SK-N-DZ (cell line): ENCODE results near the gene HOXA3.

Experiments used
- DNase-seq: peaks from one replicate; pipeline ENCODE4 v3.0.0-alpha.2; 2015; ENCODE audit warnings: low spot score

Gene HOXA3

GRCh38 chr7:27106181-27106900 is 46.0 kb downstream of the HOXA3 start:
- no peak for DNase-seq

DNA sequence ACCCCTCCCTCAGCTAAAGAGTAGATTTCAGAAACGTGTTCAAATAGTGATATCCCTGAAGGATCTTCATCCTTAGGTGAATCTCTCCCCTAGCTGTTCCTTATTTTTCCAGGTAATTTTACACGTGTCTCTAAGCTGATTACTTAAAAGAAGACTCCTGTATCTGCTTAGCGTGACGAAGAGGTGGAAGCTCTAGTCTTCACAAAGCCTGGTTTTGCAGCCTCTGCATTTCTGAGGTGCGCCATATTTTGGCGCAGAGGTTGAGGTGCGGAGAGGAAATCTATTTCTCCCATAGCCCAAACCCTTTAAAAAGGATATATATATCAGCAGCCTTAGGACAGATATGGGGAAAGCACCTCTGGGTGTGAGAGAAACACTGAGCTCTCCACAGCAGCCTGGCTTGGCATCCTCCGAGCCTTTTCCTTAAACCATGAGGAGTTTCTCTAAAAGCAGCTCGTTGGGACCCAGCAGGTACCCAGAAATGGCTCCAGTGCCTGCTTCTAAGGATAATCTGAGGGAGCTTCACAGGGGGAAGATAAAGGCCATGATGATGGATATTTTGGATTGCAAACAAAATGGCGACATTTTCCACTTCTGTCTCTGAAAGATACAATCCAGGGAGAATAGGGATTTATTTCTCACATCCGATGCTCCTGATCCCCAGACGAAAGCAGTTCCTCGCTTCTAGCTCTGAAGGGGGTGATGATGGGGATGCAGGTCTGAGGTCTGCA is 46.9 kb downstream of the HOXA3 start:
- no peak for DNase-seq

GRCh38 chr7:27104341-27105058 is 47.9 kb downstream of the HOXA3 start:
- DNase-seq, result no peak

DNA sequence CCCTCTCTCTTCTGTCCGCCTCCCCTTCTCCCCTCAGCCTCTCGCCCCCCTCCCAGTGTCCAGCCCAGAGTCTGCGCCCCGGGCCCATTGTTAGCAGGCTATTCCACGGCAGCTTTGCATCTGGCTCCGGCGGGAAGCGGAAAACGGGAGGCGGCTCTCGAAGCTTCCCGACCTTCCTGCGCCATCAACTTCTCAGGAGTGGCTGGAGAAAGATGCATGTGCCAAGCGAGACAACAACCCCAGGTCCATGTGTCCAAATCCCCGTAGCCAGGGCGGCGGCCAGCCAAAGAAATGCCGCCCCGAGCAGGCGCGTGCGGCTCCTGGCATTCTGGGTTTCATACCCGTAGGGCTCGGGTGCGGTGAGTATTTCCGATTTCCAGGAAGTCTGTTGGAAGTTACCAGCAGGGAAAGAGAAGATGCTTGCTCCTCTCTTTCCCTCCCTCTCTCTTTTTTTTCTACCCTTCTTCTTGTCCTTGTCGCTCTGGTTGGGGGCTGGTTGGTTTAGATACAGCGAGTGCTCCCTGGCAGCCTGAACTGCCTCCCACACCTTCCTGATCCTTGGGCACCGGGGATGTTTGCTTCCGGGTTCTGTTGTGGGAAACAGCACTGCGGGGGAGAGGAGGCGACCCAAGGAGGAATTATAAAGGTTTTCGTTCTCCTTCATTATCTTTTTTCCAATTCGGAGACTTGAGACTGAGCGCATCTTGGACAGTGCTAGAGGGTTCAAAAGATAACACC is 48.7 kb downstream of the HOXA3 start:
- DNase-seq, result no peak

- no peak for DNase-seq
Observed at GRCh38 chr7:27102581-27103442, 49.6 kb downstream of the HOXA3 start, which contains the start of gene HOXA2. TSS of gene HOXA2 (minus strand) at chr7:27102683. CDS start at chr7:27102500, 183 bp downstream.

- DNase-seq, result no peak
Observed at GRCh38 chr7:27101957-27102580, 50.3 kb downstream of the HOXA3 start.

- DNase-seq, result no peak
Observed at GRCh38 chr7:27101171-27101956, 51.0 kb downstream of the HOXA3 start.

DNA sequence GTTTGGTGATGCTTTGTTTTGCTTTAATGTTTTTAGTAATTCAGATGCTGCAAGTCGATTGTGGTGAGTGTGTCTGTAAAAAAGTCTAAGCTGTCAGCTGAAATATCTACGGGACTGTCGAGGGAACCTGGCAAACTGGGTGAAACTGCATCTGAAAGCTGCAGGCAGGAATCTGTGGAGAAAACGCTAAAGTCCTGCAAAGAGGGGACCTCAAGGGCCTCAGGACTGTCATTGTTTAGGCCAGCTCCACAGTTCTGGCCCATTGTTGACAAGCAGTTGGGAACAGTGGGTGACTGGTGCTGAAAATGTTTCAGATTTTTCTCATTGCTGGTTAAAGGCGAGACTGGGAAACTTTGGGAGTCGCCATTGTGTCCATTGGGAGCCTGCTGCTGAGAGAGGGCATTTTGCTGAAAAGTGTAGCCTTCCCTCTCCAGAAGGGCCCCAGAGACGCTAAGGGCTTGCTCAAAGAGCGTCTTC is 51.7 kb downstream of the HOXA3 start:
- DNase-seq, result no peak

DNA sequence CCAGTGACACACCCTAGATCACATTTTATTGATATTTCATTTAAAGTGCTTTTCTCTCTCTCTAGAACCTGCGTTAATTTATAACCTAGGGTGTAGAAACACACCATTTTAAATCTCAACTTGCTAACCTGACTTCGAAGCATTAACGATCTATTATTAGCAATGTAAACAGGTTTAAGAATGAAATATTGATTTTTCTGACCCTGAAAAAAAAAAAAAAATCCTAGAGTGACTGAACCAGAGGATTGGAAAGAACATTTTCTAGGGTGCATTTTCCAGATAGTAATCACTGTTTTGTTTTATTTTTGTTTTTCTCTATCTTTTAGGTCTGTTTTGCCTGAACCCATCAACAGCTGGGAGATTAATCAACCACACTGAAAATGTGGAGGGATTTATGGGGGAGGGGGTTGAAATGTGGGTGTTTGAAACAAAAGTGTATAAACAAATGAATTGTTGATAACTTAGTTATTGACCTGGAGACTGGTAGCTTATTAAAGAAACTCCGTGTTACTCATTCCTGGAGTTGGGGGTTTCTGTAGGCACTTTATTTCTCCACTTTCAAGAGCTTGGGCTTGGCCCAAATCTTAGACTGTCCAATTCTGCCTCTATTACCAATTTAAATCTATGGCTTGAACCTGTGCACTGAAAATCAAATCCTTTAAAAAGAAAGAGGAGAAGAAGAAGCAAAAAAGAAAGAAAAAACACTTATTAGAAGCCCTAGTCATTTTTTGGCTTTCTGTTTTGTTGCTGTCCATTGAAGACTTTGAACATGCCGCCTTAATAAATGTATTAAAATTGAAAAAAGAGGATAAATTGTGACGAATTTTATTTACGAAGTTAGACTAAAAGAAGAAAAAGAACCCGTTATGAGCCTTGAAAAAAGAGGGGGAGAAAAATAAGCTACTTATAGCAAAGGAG is 52.7 kb downstream of the HOXA3 start:
- no peak for DNase-seq

DNA sequence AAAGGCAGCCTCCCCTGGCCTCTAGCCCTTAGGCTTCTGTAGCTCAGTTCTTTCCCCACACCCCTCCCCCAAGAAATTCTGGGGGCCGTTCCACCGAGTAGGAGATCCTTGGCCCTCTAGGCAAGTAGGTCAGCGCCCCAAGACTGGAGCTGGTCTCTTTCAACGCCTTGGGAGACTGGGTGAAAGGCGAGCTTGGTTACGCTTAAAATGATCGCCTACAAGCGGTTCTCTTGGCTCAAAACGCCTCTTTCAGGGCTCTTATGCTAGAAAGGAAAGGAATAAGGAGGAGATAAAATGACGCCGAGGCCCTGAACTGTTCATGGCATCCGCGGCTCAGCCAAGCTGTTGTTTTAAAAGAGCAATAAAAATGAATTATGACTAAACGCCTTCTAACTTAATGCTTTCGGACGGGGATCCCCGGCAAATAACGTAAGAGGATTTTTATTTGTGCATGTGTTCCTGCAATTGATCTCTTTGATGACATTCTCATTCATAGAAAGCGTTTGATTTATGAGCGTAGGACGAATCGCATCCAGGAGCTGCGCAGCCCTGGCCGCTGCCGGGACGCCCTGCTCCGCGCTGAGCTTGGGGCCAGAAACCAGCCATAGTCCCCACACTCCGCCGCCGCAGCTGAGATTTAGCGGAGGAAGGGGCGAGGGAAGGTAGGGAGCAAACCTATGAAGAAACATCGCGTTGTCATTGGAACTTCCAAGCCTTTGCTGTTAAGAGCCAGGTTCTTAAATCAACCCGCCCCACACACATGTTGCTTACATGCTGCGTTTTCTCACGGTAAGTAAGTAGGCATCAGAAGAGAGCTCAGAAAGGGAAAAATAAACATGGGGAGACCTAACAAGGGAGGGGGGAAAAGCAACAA is 53.6 kb downstream of the HOXA3 start:
- no peak for DNase-seq

DNA sequence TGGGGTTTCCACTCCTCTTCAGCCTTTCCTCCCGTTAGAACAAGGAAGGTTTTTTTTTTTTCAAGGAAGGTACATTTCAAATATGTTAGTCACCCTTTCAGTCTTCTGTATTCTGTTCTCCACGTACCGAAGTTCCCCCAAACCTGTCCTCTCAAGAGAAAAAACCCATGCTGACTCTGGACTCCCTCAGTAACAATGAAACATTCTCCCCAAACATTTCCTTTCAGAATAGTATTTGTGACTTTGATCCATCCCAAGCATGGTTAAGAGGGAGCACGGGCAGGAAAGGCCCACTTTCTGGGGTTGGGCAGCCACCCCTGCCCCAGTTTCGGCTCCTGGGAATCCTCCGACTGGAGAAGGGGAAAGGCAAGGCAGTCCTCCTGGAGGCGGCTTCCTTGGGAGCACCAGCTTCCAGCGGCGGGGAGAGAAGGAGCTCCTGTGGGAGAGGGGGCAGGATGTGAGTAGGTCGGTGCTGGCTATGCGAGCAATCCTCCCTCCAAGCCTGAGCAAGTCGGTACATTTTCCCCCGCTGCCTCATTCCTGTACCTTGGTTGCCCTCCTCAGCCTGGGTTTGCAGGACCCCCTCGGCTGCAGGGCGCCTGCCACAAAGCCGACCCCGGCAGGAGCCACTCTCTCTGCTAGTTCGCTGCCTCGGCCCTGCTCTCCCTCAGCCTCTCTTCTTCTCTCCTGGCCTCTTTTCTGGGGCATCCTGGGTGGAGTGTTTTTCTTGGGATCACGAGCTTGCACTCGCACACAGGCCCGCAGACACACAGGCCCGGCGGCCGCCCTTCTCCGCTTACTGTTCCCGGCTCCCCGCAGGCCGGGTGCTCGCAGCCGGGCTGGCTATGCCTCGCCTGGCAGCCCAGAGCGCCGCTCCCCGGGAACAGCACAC is 54.5 kb downstream of the HOXA3 start:
- no peak for DNase-seq

DNA sequence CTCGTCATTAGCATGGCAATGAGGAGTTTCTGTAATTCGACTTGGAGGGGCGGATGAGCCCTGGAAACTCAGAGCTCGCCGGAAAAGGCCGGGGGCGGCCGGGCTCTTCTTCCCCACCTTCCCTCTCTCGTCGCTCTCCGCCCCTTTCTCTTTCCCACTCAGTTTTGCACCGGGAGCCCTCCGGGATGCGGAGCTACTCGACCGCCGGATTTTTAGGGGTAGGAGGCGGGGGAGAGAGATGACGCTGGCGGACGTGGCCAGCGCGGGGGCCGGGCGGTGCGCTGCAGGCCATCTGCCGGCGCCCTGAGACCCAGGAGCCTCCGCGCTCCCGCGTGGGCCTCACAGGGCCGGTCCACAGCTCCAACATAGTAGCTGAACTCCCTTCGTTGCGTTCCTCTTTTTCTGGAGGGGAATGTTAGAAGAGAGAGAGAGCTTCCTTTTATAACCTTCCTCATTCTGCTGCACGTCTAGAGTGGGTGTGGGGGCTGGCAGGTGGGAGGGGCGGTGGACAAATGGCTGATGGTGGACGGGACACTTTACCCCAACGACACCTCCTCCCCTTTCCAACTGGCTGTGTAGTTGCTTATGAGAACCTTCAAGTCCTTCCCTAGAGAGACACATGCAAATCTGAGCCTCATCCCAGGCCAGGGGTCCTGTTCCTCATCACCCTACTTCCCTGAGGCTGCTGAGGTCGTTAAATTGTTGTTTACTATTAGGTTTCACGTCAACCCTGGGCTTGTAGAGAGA is 55.4 kb downstream of the HOXA3 start:
- no peak for DNase-seq

GRCh38 chr7:27095897-27096767 is 56.3 kb downstream of the HOXA3 start, which contains the start of gene HOXA1:
TSS of gene HOXA1 (minus strand) at chr7:27096000. CDS start at chr7:27095912, 88 bp downstream.
- DNase-seq, result no peak
